ENCODE data around the gene ZRANB3. TPM values are rescaled to one million over a fixed set of nuclear protein-coding genes. Genes with fewer than 3 reads are reported as not detected.
A peak's percentile ranks its signal among the peaks of the same experiment; 100 is the strongest.

ZRANB3 gene
- total and polyA plus RNA-seq, 2 of the 13 experiments (the other 11 are each of a cell fraction or from before 2014, with no cell fraction given) = 5.8 to 25.2 TPM

- H3K9me3 ChIP-seq (ENCODE audit: low read length) = 0 out of 2 replicates have a peak, but pooled peaks cover 5% of the 10 kb centered on the region
- DNase-seq (ENCODE audit: low spot score) (no peak), FAIRE-seq (no peak), ATAC-seq (peak; percentile 58)
- ChIA-PET CTCF (ENCODE audit: low intra/inter-chr PET ratio, low total read pairs) (no interaction called here), POLR2A (no interaction called here)
- intact Hi-C loops (cut with micrococcal nuclease; ENCODE audit: unreplicated experiment) = no loop called here
- no peak overlapping the region for H2AFZ ChIP-seq (ENCODE audit: low read length)
- H3K36me3 ChIP-seq (replicated peaks in 1 of 2; ENCODE audit: control insufficient read depth in 1 of 2, insufficient read depth in 2 of 2, low read length in 2 of 2) = peaks cover 0 to 3% of the 10 kb centered on the region in 2 experiments; a peak in 2 of 5 replicates
- TF ChIP-seq NFYC (CRISPR knock-in tag; IDR thresholded peaks at IDR 0.05) (no peak), ZNF629 (CRISPR knock-in tag; conservative IDR thresholded peaks at IDR 0.05) (no peak), ZBTB44 (CRISPR knock-in tag; IDR thresholded peaks at IDR 0.05) (no peak), POGK (CRISPR knock-in tag; conservative IDR thresholded peaks at IDR 0.05) (no peak), ZNF576 (CRISPR knock-in tag; IDR thresholded peaks at IDR 0.05) (no peak), KDM5B (CRISPR knock-in tag; IDR thresholded peaks at IDR 0.05; ENCODE audit: borderline replicate concordance) (no peak), ZNF124 (CRISPR knock-in tag; IDR thresholded peaks at IDR 0.05) (no peak), ATF1 (CRISPR knock-in tag; IDR thresholded peaks at IDR 0.05) (no peak), GTF2F1 (IDR thresholded peaks at IDR 0.05; ENCODE audit: low read length) (no peak), HDAC1 (CRISPR knock-in tag; IDR thresholded peaks at IDR 0.05) (no peak), ARID3A (IDR thresholded peaks at IDR 0.05; ENCODE audit: low read depth, low read length) (no peak), TFAP4 (IDR thresholded peaks at IDR 0.05; ENCODE audit: borderline replicate concordance, low read depth) (no peak), ETS1 (CRISPR knock-in tag; IDR thresholded peaks at IDR 0.05) (no peak)
- no peaks in the 10 kb centered on the region for H3K79me2 ChIP-seq (ENCODE audit: insufficient read depth, low read length)
- H3K27me3 ChIP-seq (ENCODE audit: control insufficient read depth in 1 of 2, insufficient read depth in 2 of 2, low read length in 2 of 2) = no peaks in the 10 kb centered on the region
- no TSS peak for BruUV-seq (replicated peaks)
- no peak overlapping the region for H3K4me3 ChIP-seq (replicated peaks in 1 of 3; ENCODE audit: insufficient read depth in 1 of 3, low read depth in 2 of 3, low read length in 3 of 3)
- no peaks in the 10 kb centered on the region for H4K20me1 ChIP-seq (ENCODE audit: insufficient read depth, low read length)
- no peak overlapping the region for H3K4me2 ChIP-seq (ENCODE audit: low read depth, low read length)
- in situ Hi-C loops (cut with HindIII; ENCODE audit: extremely low pct_ligation_motif_present, low pct_unique_long_range_greater_than_20kb) = no loop called here
- no peak overlapping the region for H3K9ac ChIP-seq (ENCODE audit: insufficient read depth, low read depth, low read length)
- H3K27ac ChIP-seq (ENCODE audit: extremely low read length, insufficient read depth, low read length) = no peak overlapping the region
- WGBS (ENCODE audit: low lambda C conversion rate) = 88% methylated on average over 2 of the region's 2 CpGs
- no peaks in the 10 kb centered on the region for H3K4me1 ChIP-seq (ENCODE audit: insufficient read depth, low read length)
Measured at GRCh38 chr2:135252805-135253458, 278.1 kb downstream of the ZRANB3 start.

Measured in HepG2 (cell line).